RWPE1 (cell line): Measurements from ENCODE around the gene AKR1B1.

Source experiments
- CTCF ChIA-PET: fragments of 350-600 bp; sonication (Branson Sonifier 250); formaldehyde crosslinking; extraction: SDS; loops from one replicate; lab custom pipeline; 2021; lab: Yijun Ruan, JAX
- POLR2A ChIA-PET: fragments of 400-600 bp; formaldehyde crosslinking; extraction: SDS; loops from one replicate; lab custom pipeline; 2020; ENCODE audit warnings: antibody characterized with exemption; ENCODE audit not compliant: low non-redundant PET; lab: Yijun Ruan, JAX
- DNase-seq: peaks from one replicate; pipeline ENCODE4 v3.0.0; 2012; ENCODE audit warnings: low spot score
- H3K27ac ChIP-seq: fragments of 450-650 bp; 2 replicates; pipeline ENCODE4 v1.5.1; 2017
- CTCF ChIP-seq: fragments of 450-650 bp; conservative IDR thresholded peaks from 2 replicates; pipeline ENCODE4 v1.5.1; 2017; ENCODE audit warnings: low read depth, mild to moderate bottlenecking

AKR1B1 gene

GRCh38 chr7:134458341-134458805, 527 bp downstream of the AKR1B1 start:
- POLR2A ChIA-PET: interaction anchor here (0.6 kb wide), 1 partner anchor 186 kb away, joined by 3 read pairs; no protein-coding TSS in a partner anchor

DNA sequence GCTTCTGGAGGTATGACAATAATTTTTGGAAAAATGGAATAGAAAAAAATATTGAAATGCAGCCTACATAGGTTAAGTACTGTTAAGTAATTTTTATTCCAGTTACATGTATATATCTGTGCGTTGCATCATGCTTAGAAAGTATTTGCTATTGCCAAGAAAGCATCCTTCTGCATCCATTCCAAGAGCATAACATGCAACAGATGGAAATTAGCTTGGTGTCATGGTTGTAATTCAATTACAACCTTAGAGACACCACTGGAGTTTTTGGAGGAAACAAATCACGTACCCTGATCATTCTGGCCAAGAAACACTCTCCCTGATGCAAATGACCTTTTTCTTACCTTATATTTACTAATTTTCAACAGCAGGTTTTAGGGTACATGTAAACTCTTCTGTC, 1.7 kb downstream of the AKR1B1 start:
- no peak for TF ChIP-seq CTCF
- DNase-seq: no peak
- ChIA-PET CTCF (interaction anchor here (1.0 to 1.3 kb wide), 2 partner anchors 10 to 24 kb away, joined by 3 to 7 read pairs; no protein-coding TSS in a partner anchor), POLR2A (no interaction called here)
- no peak overlapping the region for H3K27ac ChIP-seq

More at GRCh38 chr7:134458341-134458805, 527 bp downstream of the AKR1B1 start:
- H3K27ac ChIP-seq: peak overlapping the region; percentile 59
- peak; percentile 53 for DNase-seq
- peak; percentile 15 for TF ChIP-seq CTCF
- CTCF ChIA-PET: interaction anchor here (0.5 to 1.3 kb wide), 5 partner anchors 9 to 74 kb away, joined by 3 to 7 read pairs (median 3); no protein-coding TSS in a partner anchor

DNA sequence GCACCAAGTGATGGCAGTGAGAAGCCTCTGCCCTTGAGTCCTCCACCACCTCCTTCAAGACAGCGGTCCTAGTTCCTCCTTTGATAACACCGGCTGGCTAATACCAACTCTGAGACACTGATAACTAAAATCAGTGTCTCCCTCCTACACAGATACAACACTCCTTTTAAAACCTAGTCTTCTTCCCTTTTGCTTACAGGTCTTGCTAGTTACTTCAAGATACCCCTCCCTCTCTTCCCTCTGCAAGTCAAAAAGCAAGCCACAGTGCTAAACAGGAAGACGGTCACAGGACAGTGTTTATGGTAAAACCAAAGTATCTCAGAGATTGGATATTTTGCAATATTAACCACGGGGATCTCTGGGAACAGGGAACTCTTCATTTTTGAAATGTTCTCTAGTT, 4.6 kb downstream of the AKR1B1 start:
- no peak overlapping the region for H3K27ac ChIP-seq
- ChIA-PET POLR2A (no interaction called here), CTCF (no interaction called here)
- DNase-seq: no peak
- TF ChIP-seq CTCF: no peak

- POLR2A ChIA-PET: no interaction called here
- H3K27ac ChIP-seq: no peak overlapping the region
- CTCF ChIA-PET: no interaction called here
- no peak for TF ChIP-seq CTCF
- DNase-seq: no peak
Observed at GRCh38 chr7:134453518-134453917, 5.4 kb downstream of the AKR1B1 start.

- ChIA-PET POLR2A (no interaction called here), CTCF (no interaction called here)
Observed at GRCh38 chr7:134452991-134453473, 5.9 kb downstream of the AKR1B1 start.

GRCh38 chr7:134452419-134452838, 6.5 kb downstream of the AKR1B1 start:
- H3K27ac ChIP-seq: no peak overlapping the region
- POLR2A ChIA-PET: no interaction called here
- no peak for DNase-seq
- CTCF ChIA-PET: no interaction called here
- no peak for TF ChIP-seq CTCF

More at GRCh38 chr7:134452991-134453473, 5.9 kb downstream of the AKR1B1 start:
- no peak for TF ChIP-seq CTCF
- no peak for DNase-seq
- H3K27ac ChIP-seq: no peak overlapping the region
